Measurements from ENCODE around the gene ECHDC3.
"Not testable (repeated sequence)": the region's sequence is repeated elsewhere in the genome, so short reads cannot be mapped to it uniquely, and the experiment has no call there.

Gene ECHDC3

GRCh38 chr10:11742009-11742778 lies at the start of gene ECHDC3:
TSS of gene ECHDC3 (plus strand) at chr10:11742382. CDS start at chr10:11742577, 195 bp downstream.
- no peak for DNase-seq

- DNase-seq, result no peak
Observed at GRCh38 chr10:11693376-11693775, 48.8 kb upstream of the ECHDC3 start.

GRCh38 chr10:11695779-11696178 lies 46.4 kb upstream of the ECHDC3 start:
- no peak for DNase-seq

GRCh38 chr10:11697718-11698527 lies 44.3 kb upstream of the ECHDC3 start:
- no peak for DNase-seq

GRCh38 chr10:11698691-11699549 lies 43.3 kb upstream of the ECHDC3 start:
- DNase-seq, result no peak

GRCh38 chr10:11699550-11700097 lies 42.6 kb upstream of the ECHDC3 start:
- DNase-seq, result no peak

GRCh38 chr10:11700539-11700938 lies 41.6 kb upstream of the ECHDC3 start:
- DNase-seq, result no peak

GRCh38 chr10:11701451-11702095 lies 40.6 kb upstream of the ECHDC3 start:
- DNase-seq, result no peak

GRCh38 chr10:11702264-11702663 lies 39.9 kb upstream of the ECHDC3 start:
- DNase-seq, result no peak

- no peak for DNase-seq
Observed at GRCh38 chr10:11704092-11704491, 38.1 kb upstream of the ECHDC3 start.

- DNase-seq, result no peak
Observed at GRCh38 chr10:11705722-11706121, 36.5 kb upstream of the ECHDC3 start.

GRCh38 chr10:11706895-11707567 lies 35.2 kb upstream of the ECHDC3 start:
- DNase-seq, result no peak

- DNase-seq, result no peak
Observed at GRCh38 chr10:11707624-11708350, 34.4 kb upstream of the ECHDC3 start.

GRCh38 chr10:11708801-11709200 lies 33.4 kb upstream of the ECHDC3 start:
- not testable (repeated sequence) for DNase-seq

- no peak for DNase-seq
Observed at GRCh38 chr10:11712744-11713143, 29.4 kb upstream of the ECHDC3 start.

- no peak for DNase-seq
Observed at GRCh38 chr10:11713186-11713743, 28.9 kb upstream of the ECHDC3 start.

- DNase-seq, result no peak
Observed at GRCh38 chr10:11713963-11714362, 28.2 kb upstream of the ECHDC3 start.

- no peak for DNase-seq
Observed at GRCh38 chr10:11714750-11715365, 27.3 kb upstream of the ECHDC3 start.

- DNase-seq, result no peak
Observed at GRCh38 chr10:11715815-11716494, 26.2 kb upstream of the ECHDC3 start.

- DNase-seq, result no peak
Observed at GRCh38 chr10:11716686-11717085, 25.5 kb upstream of the ECHDC3 start.
